B cell (primary cell): Measurements from ENCODE around the gene IL20RB. TPM values are rescaled to one million over a fixed set of nuclear protein-coding genes. Genes with fewer than 3 reads are reported as not detected.

ENCODE experiments used
- ATAC-seq: fragments of 200-7000 bp; cut with Tn5 transposase; one replicate; pipeline ENCODE4 v1.10.0; 2021; ENCODE audit warnings: low read depth, mild to moderate bottlenecking, moderate number of reproducible peaks, moderate library complexity
- CTCF ChIA-PET: fragments of 350-600 bp; sonication (Branson Sonifier 250); formaldehyde crosslinking; loops from one replicate; lab custom pipeline; 2021; ENCODE audit warnings: antibody characterized with exemption, inconsistent platforms; lab: Charles Lee
- POLR2A ChIA-PET: fragments of 350-600 bp; sonication (Branson Sonifier 250); formaldehyde crosslinking; loops from one replicate; lab custom pipeline; 2021; ENCODE audit warnings: antibody characterized with exemption; lab: Charles Lee
- DNase-seq: peaks from one replicate; pipeline ENCODE4 v3.0.0; 2013
- H2AFZ ChIP-seq: 2 replicates; pipeline ENCODE4 v1.6.1; 2012; ENCODE audit warnings: mild to moderate bottlenecking, low read depth, low read length; ENCODE audit not compliant: insufficient read depth, poor library complexity, severe bottlenecking
- H3K27ac ChIP-seq, 2 donors: 1 replicate in 1 of 2; 2 replicates in 1 of 2; pipeline ENCODE4 v1.5.1; 2012 to 2013; ENCODE audit warnings: low read length in 2 of 2, mild to moderate bottlenecking in 2 of 2, moderate library complexity in 1 of 2
- H3K27me3 ChIP-seq, 4 experiments: fragments of 200-600 bp in 1 of 4; sonication (generic) in 1 of 4; replicated peaks in 1 of 4; 1 replicate in 2 of 4; 2 replicates in 2 of 4; pipeline versions ENCODE4 v1.6.1 to v1.7.0; 2013 to 2016; ENCODE audit warnings: low read length in 3 of 4, mild to moderate bottlenecking in 2 of 4, mixed read lengths in 1 of 4, moderate library complexity in 1 of 4; ENCODE audit not compliant: insufficient read depth in 4 of 4, control insufficient read depth in 3 of 4; ENCODE audit errors: control extremely low read depth in 1 of 4
- H3K36me3 ChIP-seq, 2 experiments: replicated peaks in 1 of 2; 1 replicate in 1 of 2; 2 replicates in 1 of 2; pipeline versions ENCODE4 v1.6.1 to v1.7.1; 2013; ENCODE audit warnings: low read length in 1 of 2; ENCODE audit not compliant: insufficient read depth in 2 of 2, control insufficient read depth in 1 of 2; ENCODE audit errors: control extremely low read depth in 1 of 2, extremely low read depth in 1 of 2
- H3K4me1 ChIP-seq, 2 donors: fragments of 200-600 bp in 1 of 2; sonication (generic) in 1 of 2; 1 replicate in 1 of 2; 2 replicates in 1 of 2; pipeline versions ENCODE4 v1.5.1 to v1.6.1; 2013 to 2017; ENCODE audit warnings: low read length in 2 of 2; ENCODE audit not compliant: control insufficient read depth in 2 of 2, insufficient read depth in 2 of 2
- H3K4me2 ChIP-seq: replicated peaks from 2 replicates; pipeline ENCODE3; 2012; ENCODE audit warnings: mild to moderate bottlenecking, low read depth, low read length; ENCODE audit not compliant: poor library complexity, severe bottlenecking
- H3K4me3 ChIP-seq, 5 experiments: fragments of 200-600 bp in 1 of 5; sonication (generic) in 1 of 5; 1 replicate in 3 of 5; 2 replicates in 2 of 5; pipeline versions ENCODE4 v1.5.1 to v1.7.0; 2011 to 2016; ENCODE audit warnings: low read length in 4 of 5, mild to moderate bottlenecking in 4 of 5, low read depth in 2 of 5, control low read depth in 1 of 5, moderate library complexity in 1 of 5; ENCODE audit not compliant: insufficient read depth in 1 of 5; ENCODE audit errors: control extremely low read depth in 1 of 5, extremely low read depth in 1 of 5
- H3K79me2 ChIP-seq: fragments of 200-600 bp; sonication (generic); one replicate; pipeline ENCODE4 v1.6.0; 2016; ENCODE audit warnings: low read length; ENCODE audit not compliant: control insufficient read depth, insufficient read depth
- H3K9ac ChIP-seq: fragments of 200-600 bp; sonication (generic); 2 replicates; pipeline ENCODE4 v1.6.1; 2017; ENCODE audit warnings: mild to moderate bottlenecking, low read length, moderate library complexity
- H3K9me3 ChIP-seq, 3 donors: one replicate each; pipeline versions ENCODE4 v1.6.1 to v1.7.1; 2013; ENCODE audit warnings: low read length in 2 of 3; ENCODE audit not compliant: control insufficient read depth in 2 of 3, insufficient read depth in 1 of 3; ENCODE audit errors: control extremely low read depth in 1 of 3
- H4K20me1 ChIP-seq: 2 replicates; pipeline ENCODE4 v1.6.0; 2012; ENCODE audit warnings: mild to moderate bottlenecking, low read length; ENCODE audit not compliant: insufficient read depth, control insufficient read depth, poor library complexity, severe bottlenecking
- H3K27ac Mint-ChIP-seq: one replicate; pipeline ENCODE4 v1.8.0; 2021; ENCODE audit warnings: mixed read lengths
- H3K27me3 Mint-ChIP-seq: one replicate; pipeline ENCODE4 v1.8.0; 2021; ENCODE audit warnings: mixed read lengths
- H3K4me1 Mint-ChIP-seq: one replicate; pipeline ENCODE4 v1.8.0; 2021; ENCODE audit warnings: mixed read lengths
- H3K4me3 Mint-ChIP-seq: one replicate; pipeline ENCODE4 v1.8.0; 2021; ENCODE audit warnings: mixed read lengths
- H3K9me3 Mint-ChIP-seq: one replicate; pipeline ENCODE4 v1.8.0; 2022; ENCODE audit warnings: mixed read lengths; ENCODE audit not compliant: insufficient read depth
- CTCF ChIP-seq: fragments of 200-600 bp; IDR thresholded peaks from one replicate; pipeline ENCODE4 v1.8.0; 2022; ENCODE audit warnings: antibody characterized with exemption, mild to moderate bottlenecking
- EZH2 ChIP-seq: IDR thresholded peaks from 2 replicates; pipeline ENCODE4 v1.6.1; 2012; ENCODE audit warnings: borderline replicate concordance, low read depth, mild to moderate bottlenecking, moderate library complexity, low read length; ENCODE audit not compliant: insufficient read depth, poor library complexity, severe bottlenecking
- WGBS: methylation state at CpG from one replicate; pipeline ENCODE4 v1.1.5; 2013; ENCODE audit warnings: missing lambda C conversion rate; ENCODE audit not compliant: insufficient coverage; 5-methylcytosine and 5-hydroxymethylcytosine counted together
- intact Hi-C: fragments of 100-400 bp; cut with micrococcal nuclease; formaldehyde crosslinking; loops from one replicate; pipeline ENCODE4 v1.10.0; 2022
- polyA plus RNA-seq: library from polyadenylated mRNA; depleted of rRNA; stranded (reverse); fragments of >200 nt; gene quantifications from 2 replicates; pipeline ENCODE4 v1.2.3, GENCODE V29; 2012
- total RNA-seq, 2 donors: library from RNA; stranded (reverse); fragments of 120-200 nt in 1 of 2; gene quantifications; 1 replicate in 1 of 2; 2 replicates in 1 of 2; pipeline versions ENCODE4 v1.2.3 to v1.2.4, GENCODE V29; 2013 to 2022

The IL20RB gene
- total and polyA plus RNA-seq, 2 donors (not counting 1 experiment from before 2014, with no cell fraction given), result 0.22 to 0.84 TPM

GRCh38 chr3:136994772-136995516 lies 37.2 kb downstream of the IL20RB start:
- Mint-ChIP-seq H3K27ac (no peak overlapping the region), H3K27me3 (no peaks in the 10 kb centered on the region), H3K4me3 (no peak overlapping the region), H3K9me3 (no peaks in the 10 kb centered on the region), H3K4me1 (no peaks in the 10 kb centered on the region)
- no peak for TF ChIP-seq EZH2
- TF ChIP-seq CTCF, result no peak
- H3K4me2 ChIP-seq, result no peak overlapping the region
- intact Hi-C loops, result no loop called here
- H3K4me3 ChIP-seq, result no peak overlapping the region
- no peaks in the 10 kb centered on the region for H3K9me3 ChIP-seq
- H3K79me2 ChIP-seq, result no peaks in the 10 kb centered on the region
- ATAC-seq (no peak), DNase-seq (no peak)
- 76% methylated on average over 5 of the region's 8 CpGs for WGBS
- ChIA-PET CTCF (no interaction called here), POLR2A (no interaction called here)
- no peaks in the 10 kb centered on the region for H3K36me3 ChIP-seq
- H2AFZ ChIP-seq, result no peak overlapping the region
- H3K27ac ChIP-seq, result no peak overlapping the region
- no peaks in the 10 kb centered on the region for H3K27me3 ChIP-seq
- H3K9ac ChIP-seq, result no peak overlapping the region
- H4K20me1 ChIP-seq, result no peaks in the 10 kb centered on the region
- H3K4me1 ChIP-seq, result no peaks in the 10 kb centered on the region

- DNase-seq (no peak), ATAC-seq (no peak)
- Histone ChIP-seq H2AFZ (no peak overlapping the region), H3K9me3 (no peaks in the 10 kb centered on the region), H3K27ac (no peak overlapping the region), H3K79me2 (no peaks in the 10 kb centered on the region), H3K4me1 (no peaks in the 10 kb centered on the region), H3K9ac (no peak overlapping the region), H4K20me1 (no peaks in the 10 kb centered on the region), H3K27me3 (no peaks in the 10 kb centered on the region), H3K4me3 (no peak overlapping the region), H3K36me3 (no peaks in the 10 kb centered on the region), H3K4me2 (no peak overlapping the region)
- no CpG with 5 or more reads among the region's 1 CpG for WGBS
- ChIA-PET CTCF (interaction anchor here (1.3 kb wide), 1 partner anchor 18 kb away, joined by 4 read pairs; no protein-coding TSS in a partner anchor), POLR2A (no interaction called here)
- H3K4me3 Mint-ChIP-seq, result no peak overlapping the region
- H3K27me3 Mint-ChIP-seq, result no peaks in the 10 kb centered on the region
- H3K9me3 Mint-ChIP-seq, result no peaks in the 10 kb centered on the region
- intact Hi-C loops, result no loop called here
- H3K4me1 Mint-ChIP-seq, result no peaks in the 10 kb centered on the region
- no peak overlapping the region for H3K27ac Mint-ChIP-seq
- TF ChIP-seq EZH2 (no peak), CTCF (no peak)
Measured at GRCh38 chr3:136995652-136996051, 37.9 kb downstream of the IL20RB start.
